DOHH2 (cell line): Measurements from ENCODE around the gene STARD13.

Experiments
- CTCF ChIP-seq: fragments of 200-600 bp; sonication (generic); IDR thresholded peaks from one replicate; pipeline ENCODE4 v1.5.1; 2014; ENCODE audit warnings: antibody characterized with exemption, mild to moderate bottlenecking, low read depth, low read length; ENCODE audit not compliant: poor library complexity, severe bottlenecking
- EZH2phosphoT487 ChIP-seq: fragments of 200-600 bp; sonication (generic); IDR thresholded peaks from 2 replicates; pipeline ENCODE4 v1.6.1; 2017; ENCODE audit warnings: borderline replicate concordance, mild to moderate bottlenecking, antibody characterized with exemption, low read length, moderate library complexity, mixed read lengths

GRCh38 chr13:33154911-33155310 lies 130.6 kb downstream of the STARD13 start:
- TF ChIP-seq CTCF: no peak
- TF ChIP-seq EZH2phosphoT487: no peak
